ENCODE measurements around the gene NAA10.

NAA10 gene

GRCh38 chrX:153928846-153929245 is 6.0 kb downstream of the NAA10 start:
- no peak for DNase-seq (ENCODE audit: low read depth)
- TF ChIP-seq CTCF (IDR thresholded peaks at IDR 0.05; ENCODE audit: insufficient read depth, low read depth, low read length, missing control alignments) = no peak
- H3K4me3 ChIP-seq (ENCODE audit: low read depth, low read length) = peak overlapping the region; percentile 64

GRCh38 chrX:153927922-153928760 is 6.7 kb downstream of the NAA10 start:
- no peak for TF ChIP-seq CTCF (IDR thresholded peaks at IDR 0.05; ENCODE audit: insufficient read depth, low read depth, low read length, missing control alignments)
- peak overlapping the region; percentile 80 for H3K4me3 ChIP-seq (ENCODE audit: low read depth, low read length)
- peak; percentile 99 for DNase-seq (ENCODE audit: low read depth)

DNA sequence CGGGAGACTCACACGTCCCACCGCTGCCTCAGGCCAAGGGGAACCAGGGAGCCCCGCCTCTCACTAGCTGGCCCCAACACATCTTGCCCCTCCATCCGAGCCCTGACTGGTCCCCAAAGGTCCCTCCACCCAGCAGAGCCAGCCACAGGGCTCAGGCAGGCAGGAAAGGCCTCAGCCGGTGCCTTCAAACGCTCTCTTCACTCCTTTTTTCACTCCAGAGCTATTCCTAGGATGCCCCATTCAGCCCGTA is 7.2 kb downstream of the NAA10 start:
- TF ChIP-seq CTCF (IDR thresholded peaks at IDR 0.05; ENCODE audit: insufficient read depth, low read depth, low read length, missing control alignments) = no peak
- DNase-seq (ENCODE audit: low read depth) = no peak
- H3K4me3 ChIP-seq (ENCODE audit: low read depth, low read length) = peak overlapping the region; percentile 80

GRCh38 chrX:153926858-153927671 is 7.8 kb downstream of the NAA10 start:
- peak; percentile 91 for DNase-seq (ENCODE audit: low read depth)
- no peak for TF ChIP-seq CTCF (IDR thresholded peaks at IDR 0.05; ENCODE audit: insufficient read depth, low read depth, low read length, missing control alignments)
- peak overlapping the region; percentile 80 for H3K4me3 ChIP-seq (ENCODE audit: low read depth, low read length)

- TF ChIP-seq CTCF (IDR thresholded peaks at IDR 0.05; ENCODE audit: insufficient read depth, low read depth, low read length, missing control alignments) = no peak
- peak overlapping the region; percentile 80 for H3K4me3 ChIP-seq (ENCODE audit: low read depth, low read length)
- no peak for DNase-seq (ENCODE audit: low read depth)
Observed at GRCh38 chrX:153926552-153926857, 8.3 kb downstream of the NAA10 start.

DNA sequence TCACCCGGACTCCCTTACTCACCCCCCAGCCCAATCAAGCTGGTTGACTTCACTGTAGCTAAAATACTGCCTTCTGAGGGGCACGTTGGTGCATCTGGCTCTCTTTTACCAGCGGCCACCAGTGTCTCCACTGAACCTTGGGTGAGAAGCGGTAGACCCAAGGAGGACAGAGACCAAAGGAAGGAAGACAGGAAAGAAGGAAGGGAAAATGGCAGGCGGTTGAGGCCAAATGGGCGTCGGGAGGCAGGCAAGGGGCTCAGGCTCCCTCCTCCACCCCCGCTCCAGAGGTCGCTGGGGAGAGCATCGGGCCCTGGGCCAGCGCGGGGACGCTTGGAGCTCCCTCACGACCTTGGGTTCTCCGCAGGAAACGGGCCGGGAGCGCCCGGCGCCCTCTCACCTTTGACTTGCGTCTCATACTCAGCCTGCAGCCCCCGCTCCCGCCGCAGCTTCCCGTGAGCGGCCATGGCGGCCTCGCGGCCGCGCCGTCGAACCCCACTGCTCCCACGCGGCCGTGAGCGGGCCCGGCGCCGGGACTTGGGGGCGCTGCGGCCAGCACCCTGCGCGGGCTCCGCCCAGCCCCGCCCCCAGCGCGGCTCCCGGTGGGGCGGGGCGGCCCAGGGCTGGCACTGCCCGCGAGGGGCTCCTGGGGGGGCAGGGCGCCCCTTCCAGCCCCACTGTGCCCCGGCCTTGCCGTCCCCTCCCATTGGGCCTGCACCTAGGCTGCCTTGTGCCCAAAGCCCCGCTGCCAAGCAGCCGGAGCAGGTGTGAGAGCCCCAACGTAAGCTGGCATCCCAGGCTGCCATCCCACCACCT is 8.9 kb downstream of the NAA10 start, which contains the start of gene ARHGAP4:
Gene ARHGAP4 (minus strand): TSS at position 526 of the 813 bp plus-strand sequence. CDS start 62 bp downstream, at position 464.
- peak within 1 kb of the TSS; percentile 87 for H3K4me3 ChIP-seq (ENCODE audit: low read depth, low read length)
- DNase-seq (ENCODE audit: low read depth) = peak; percentile 67
- no peak for TF ChIP-seq CTCF (IDR thresholded peaks at IDR 0.05; ENCODE audit: insufficient read depth, low read depth, low read length, missing control alignments)
